ENCODE data around the gene LNPEP.
"Not testable (repeated sequence)": the region's sequence is repeated elsewhere in the genome, so short reads cannot be mapped to it uniquely, and the experiment has no call there.

Gene LNPEP

DNA sequence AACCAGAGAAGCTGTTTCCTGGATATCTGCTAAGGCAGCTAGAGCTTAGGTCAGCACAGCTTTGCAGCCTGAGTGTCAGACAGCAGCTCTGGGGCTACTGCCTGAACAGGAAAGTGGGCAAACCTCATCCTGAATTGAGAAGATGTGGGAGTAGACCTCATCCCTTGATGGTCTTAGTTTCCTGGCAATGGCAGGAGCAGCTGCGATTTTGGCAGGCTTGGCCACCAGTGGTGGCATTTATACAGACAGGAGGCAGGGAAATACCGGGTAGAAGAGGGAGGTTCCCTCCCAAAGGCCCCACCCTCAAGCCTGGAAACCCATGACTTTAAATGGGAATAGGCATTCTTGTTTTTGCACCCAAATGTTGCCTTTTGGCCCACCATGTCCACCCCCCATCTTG, 136.8 kb downstream of the LNPEP start:
- no peak for TF ChIP-seq FOXP2 (optimal IDR thresholded peaks at IDR 0.05; ENCODE audit: control extremely low read depth, extremely low read length, insufficient read depth)
- no peak for TF ChIP-seq POLR2AphosphoS5 (IDR thresholded peaks at IDR 0.05; ENCODE audit: borderline replicate concordance, low read depth, low read length)
- no peak for TF ChIP-seq EZH2 (IDR thresholded peaks at IDR 0.05)
- H3K27ac ChIP-seq, result no peak overlapping the region
- H3K9me3 ChIP-seq (ENCODE audit: low read depth, low read length), result no peaks in the 10 kb centered on the region
- no peak overlapping the region for H3K4me3 ChIP-seq
- H3K36me3 ChIP-seq (ENCODE audit: insufficient read depth, low read length), result no peaks in the 10 kb centered on the region
- H3K9ac ChIP-seq (ENCODE audit: insufficient read length), result no peak overlapping the region
- no peak for DNase-seq (ENCODE audit: low read depth, low spot score)

DNA sequence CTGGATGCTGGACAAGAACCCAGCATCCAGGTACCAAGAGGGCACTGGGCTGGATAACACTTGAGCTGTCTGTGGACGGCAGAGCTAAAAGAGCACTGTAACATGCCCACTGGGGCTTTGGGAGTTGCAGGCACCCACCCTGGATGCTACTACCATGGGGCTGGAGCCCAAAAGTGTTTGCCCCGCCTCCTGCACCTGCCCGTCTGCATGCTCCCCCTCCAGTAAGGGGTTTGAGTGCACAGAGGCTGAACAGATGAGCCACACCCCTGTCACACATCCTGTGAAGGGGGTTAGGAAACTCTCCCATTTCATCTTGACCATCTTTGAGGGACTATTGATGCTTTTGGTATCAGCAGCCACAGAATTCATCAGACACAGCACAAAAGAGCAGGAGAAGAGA, 137.5 kb downstream of the LNPEP start:
- no peak for TF ChIP-seq EZH2 (IDR thresholded peaks at IDR 0.05)
- no peak for DNase-seq (ENCODE audit: low read depth, low spot score)
- H3K27ac ChIP-seq, result no peak overlapping the region
- no peak overlapping the region for H3K9ac ChIP-seq (ENCODE audit: insufficient read length)
- no peak overlapping the region for H3K4me3 ChIP-seq
- H3K9me3 ChIP-seq (ENCODE audit: low read depth, low read length), result no peaks in the 10 kb centered on the region
- no peaks in the 10 kb centered on the region for H3K36me3 ChIP-seq (ENCODE audit: insufficient read depth, low read length)

DNA sequence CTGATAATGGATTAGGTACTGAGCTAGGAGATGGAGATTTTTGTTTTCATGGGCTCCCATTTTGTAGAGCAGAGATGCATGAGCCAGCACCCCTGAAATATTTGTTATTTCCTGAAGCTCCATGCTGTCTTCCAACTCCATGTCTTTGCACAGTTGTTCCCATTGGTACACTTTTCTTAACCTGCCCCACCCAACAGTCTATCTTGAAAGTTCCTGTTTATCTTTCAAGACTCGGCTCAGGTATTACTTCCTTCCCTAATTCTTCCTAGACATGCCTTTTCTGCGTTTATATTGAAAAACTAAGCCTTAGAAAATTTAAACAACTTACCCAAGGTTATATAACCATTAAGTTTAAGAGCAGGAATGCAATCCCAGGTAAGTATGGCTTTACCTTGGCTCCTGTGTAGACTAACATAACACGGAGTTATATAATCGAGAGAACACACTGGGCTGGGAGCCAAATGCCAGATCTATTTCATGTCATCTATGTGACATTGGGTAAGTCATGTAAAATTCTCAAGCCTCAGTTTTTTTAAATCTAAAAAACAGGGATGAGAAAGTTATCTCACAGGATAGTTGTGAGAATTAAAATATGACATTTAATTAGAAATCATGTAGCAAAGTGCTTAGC, 139.1 kb downstream of the LNPEP start:
- Histone ChIP-seq H3K36me3 (ENCODE audit: insufficient read depth, low read length) (no peaks in the 10 kb centered on the region), H3K27ac (no peak overlapping the region), H3K9me3 (ENCODE audit: low read depth, low read length) (no peaks in the 10 kb centered on the region), H3K9ac (ENCODE audit: insufficient read length) (no peak overlapping the region), H3K4me3 (no peak overlapping the region)
- TF ChIP-seq EZH2 (IDR thresholded peaks at IDR 0.05) (no peak), FOXP2 (optimal IDR thresholded peaks at IDR 0.05; ENCODE audit: control extremely low read depth, extremely low read length, insufficient read depth) (no peak), POLR2AphosphoS5 (IDR thresholded peaks at IDR 0.05; ENCODE audit: borderline replicate concordance, low read depth, low read length) (no peak)
- DNase-seq (ENCODE audit: low read depth, low spot score), result no peak

DNA sequence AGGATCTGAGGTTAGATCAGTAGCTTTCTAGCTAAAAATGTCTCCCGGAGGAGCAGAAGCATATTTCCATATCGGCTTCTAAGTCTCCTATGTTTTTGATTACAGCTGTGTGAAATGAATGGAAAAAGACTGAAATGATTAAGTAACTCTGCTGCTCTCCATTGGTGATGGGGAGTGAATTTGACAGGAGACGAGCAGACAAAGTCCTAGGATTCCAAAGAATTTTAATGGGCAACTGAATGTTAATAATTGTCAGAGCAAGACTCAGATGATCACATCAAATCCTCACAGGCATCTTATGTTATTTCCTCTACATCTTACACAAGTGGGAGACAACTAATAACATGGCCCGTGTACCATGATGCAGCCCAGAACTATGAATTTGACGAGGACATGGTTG, 139.8 kb downstream of the LNPEP start:
- no peak overlapping the region for H3K9ac ChIP-seq (ENCODE audit: insufficient read length)
- no peak for DNase-seq (ENCODE audit: low read depth, low spot score)
- H3K27ac ChIP-seq, result no peak overlapping the region
- no peaks in the 10 kb centered on the region for H3K9me3 ChIP-seq (ENCODE audit: low read depth, low read length)
- TF ChIP-seq EZH2 (IDR thresholded peaks at IDR 0.05), result no peak
- no peak for TF ChIP-seq POLR2AphosphoS5 (IDR thresholded peaks at IDR 0.05; ENCODE audit: borderline replicate concordance, low read depth, low read length)
- TF ChIP-seq FOXP2 (optimal IDR thresholded peaks at IDR 0.05; ENCODE audit: control extremely low read depth, extremely low read length, insufficient read depth), result no peak
- H3K36me3 ChIP-seq (ENCODE audit: insufficient read depth, low read length), result no peaks in the 10 kb centered on the region
- no peak overlapping the region for H3K4me3 ChIP-seq

DNA sequence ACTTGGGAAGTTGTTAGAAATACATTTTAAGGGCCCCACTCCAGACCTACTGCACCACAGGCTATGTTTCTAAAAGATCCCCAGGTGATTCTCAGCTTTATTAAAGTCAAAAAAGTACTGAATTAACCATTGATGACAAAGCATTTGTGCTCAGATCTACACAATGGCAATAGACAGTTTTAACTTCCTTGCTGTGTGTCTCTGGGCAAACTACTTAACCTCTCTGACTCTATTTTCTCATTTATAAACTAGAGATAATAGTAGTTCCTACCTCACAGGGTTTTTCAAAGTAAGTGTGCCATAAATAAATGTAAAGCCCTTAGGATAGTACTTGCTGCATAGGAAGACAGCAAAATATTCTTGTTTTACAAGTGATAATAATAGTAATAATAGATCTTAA, 140.2 kb downstream of the LNPEP start:
- Histone ChIP-seq H3K9me3 (ENCODE audit: low read depth, low read length) (no peaks in the 10 kb centered on the region), H3K9ac (ENCODE audit: insufficient read length) (no peak overlapping the region), H3K4me3 (no peak overlapping the region), H3K36me3 (ENCODE audit: insufficient read depth, low read length) (no peaks in the 10 kb centered on the region), H3K27ac (no peak overlapping the region)
- TF ChIP-seq FOXP2 (optimal IDR thresholded peaks at IDR 0.05; ENCODE audit: control extremely low read depth, extremely low read length, insufficient read depth) (no peak), POLR2AphosphoS5 (IDR thresholded peaks at IDR 0.05; ENCODE audit: borderline replicate concordance, low read depth, low read length) (no peak), EZH2 (IDR thresholded peaks at IDR 0.05) (no peak)
- DNase-seq (ENCODE audit: low read depth, low spot score), result no peak

DNA sequence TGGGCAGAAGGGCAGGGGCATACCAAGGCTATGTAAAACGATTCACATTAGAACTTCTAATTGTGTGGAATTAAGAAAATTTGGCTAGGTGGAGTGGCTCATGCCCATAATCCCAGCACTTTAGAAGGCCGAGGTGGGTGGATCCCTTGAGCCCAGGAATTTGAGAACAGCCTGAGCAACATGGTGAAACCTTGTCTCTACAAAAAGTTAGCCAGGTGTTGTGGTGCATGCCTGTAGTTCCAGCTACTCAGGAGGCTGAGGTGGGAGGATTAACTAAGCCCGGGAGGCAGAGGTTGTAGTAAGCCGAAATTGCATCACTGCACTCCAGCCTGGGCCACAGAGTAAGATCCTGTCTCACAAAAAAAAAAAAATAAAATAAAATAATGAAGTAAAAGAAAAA, 141.4 kb downstream of the LNPEP start:
- TF ChIP-seq POLR2AphosphoS5 (IDR thresholded peaks at IDR 0.05; ENCODE audit: borderline replicate concordance, low read depth, low read length) (no peak), EZH2 (IDR thresholded peaks at IDR 0.05) (no peak), FOXP2 (optimal IDR thresholded peaks at IDR 0.05; ENCODE audit: control extremely low read depth, extremely low read length, insufficient read depth) (no peak)
- Histone ChIP-seq H3K4me3 (no peak overlapping the region), H3K36me3 (ENCODE audit: insufficient read depth, low read length) (no peaks in the 10 kb centered on the region), H3K27ac (no peak overlapping the region), H3K9ac (ENCODE audit: insufficient read length) (no peak overlapping the region), H3K9me3 (ENCODE audit: low read depth, low read length) (no peaks in the 10 kb centered on the region)
- DNase-seq (ENCODE audit: low read depth, low spot score), result no peak

DNA sequence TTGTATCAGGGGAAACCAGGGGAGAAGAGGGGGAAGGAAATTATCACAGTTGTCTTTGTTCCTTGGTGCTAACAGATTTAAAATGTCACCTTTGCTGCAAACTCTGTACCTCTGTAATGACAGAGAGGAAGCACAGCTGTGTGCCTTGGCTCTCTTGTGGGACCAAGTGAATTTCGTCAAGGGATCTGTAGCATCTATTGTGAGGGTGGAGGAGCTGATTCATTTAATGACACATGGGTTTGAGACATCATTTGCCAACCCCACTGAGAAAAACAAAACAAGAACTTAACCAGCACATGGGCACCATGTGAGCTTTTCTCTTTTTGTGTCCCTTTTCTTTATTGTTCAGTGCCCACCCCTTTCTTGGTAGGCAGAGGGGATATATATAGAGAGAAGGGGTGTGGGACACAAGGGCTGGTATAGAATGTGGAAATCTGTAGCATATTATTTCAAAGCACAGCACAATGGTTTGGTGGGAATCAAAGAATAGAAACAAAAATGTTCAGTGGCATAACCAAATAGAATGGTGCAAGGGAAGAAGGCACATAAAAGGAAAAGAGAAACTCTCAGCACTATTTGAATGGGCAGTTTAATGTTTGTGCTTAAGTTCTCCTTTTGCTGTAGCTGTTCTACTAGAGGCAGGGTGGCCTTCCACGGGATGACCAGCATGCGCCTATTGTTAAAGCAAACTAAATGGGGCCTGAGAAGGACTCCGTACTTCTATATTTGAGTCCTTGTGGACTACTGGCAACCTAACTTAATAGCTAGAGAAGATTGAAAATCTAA, 143.3 kb downstream of the LNPEP start:
- no peaks in the 10 kb centered on the region for H3K9me3 ChIP-seq (ENCODE audit: low read depth, low read length)
- H3K9ac ChIP-seq (ENCODE audit: insufficient read length), result no peak overlapping the region
- H3K4me3 ChIP-seq, result no peak overlapping the region
- H3K36me3 ChIP-seq (ENCODE audit: insufficient read depth, low read length), result no peaks in the 10 kb centered on the region
- DNase-seq (ENCODE audit: low read depth, low spot score), result no peak
- no peak for TF ChIP-seq FOXP2 (optimal IDR thresholded peaks at IDR 0.05; ENCODE audit: control extremely low read depth, extremely low read length, insufficient read depth)
- no peak for TF ChIP-seq POLR2AphosphoS5 (IDR thresholded peaks at IDR 0.05; ENCODE audit: borderline replicate concordance, low read depth, low read length)
- TF ChIP-seq EZH2 (IDR thresholded peaks at IDR 0.05), result no peak
- H3K27ac ChIP-seq, result no peak overlapping the region

DNA sequence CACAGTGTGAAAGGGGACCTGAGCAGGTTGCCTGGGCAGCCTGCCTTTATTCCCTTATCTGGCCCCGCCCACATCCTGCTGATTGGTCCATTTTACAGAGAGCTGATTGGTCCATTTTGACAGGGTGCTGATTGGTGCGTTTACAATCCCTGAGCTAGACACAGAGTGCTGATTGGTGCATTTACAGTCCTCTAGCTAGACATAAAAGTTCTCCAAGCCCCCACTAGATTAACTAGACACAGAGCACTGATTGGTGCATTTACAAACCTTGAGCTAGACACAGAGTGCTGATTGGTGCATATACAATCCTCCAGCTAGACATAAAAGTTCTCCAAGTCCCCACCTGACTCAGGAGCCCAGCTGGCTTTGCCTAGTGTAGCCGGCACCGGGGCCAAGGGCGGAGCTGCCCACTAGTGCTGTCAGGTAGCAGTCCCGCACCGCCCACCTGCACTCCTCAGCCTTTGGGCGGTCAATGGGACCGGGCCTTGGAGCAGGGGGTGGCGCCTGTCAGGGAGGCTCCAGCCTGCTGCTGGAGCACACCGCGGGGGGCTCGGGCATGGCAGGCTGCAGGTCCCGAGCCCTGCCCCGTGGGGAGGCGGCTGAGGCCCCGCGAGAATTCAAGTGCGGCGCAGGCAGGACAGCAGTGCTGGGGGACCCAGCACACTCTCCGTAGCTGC, 149.0 kb downstream of the LNPEP start:
- H3K27ac ChIP-seq; H3K9me3 ChIP-seq (ENCODE audit: low read depth, low read length); H3K9ac ChIP-seq (ENCODE audit: insufficient read length); H3K36me3 ChIP-seq (ENCODE audit: insufficient read depth, low read length); DNase-seq (ENCODE audit: low read depth, low spot score); H3K4me3 ChIP-seq: not testable (repeated sequence)

Measured in SK-N-MC (cell line).